Stimulated activated CD8-positive, alpha-beta memory T cell treated with anti-CD3 and anti-CD28 coated beads, Interleukin-2, amount 100 ng/mL, for 1 hour (primary cell): Measurements from ENCODE around the gene UBE2J1.
"Not testable (repeated sequence)": the region's sequence is repeated elsewhere in the genome, so short reads cannot be mapped to it uniquely, and the experiment has no call there.

Source experiments
- DNase-seq, 2 donors: peaks; one replicate each; pipeline ENCODE4 v3.0.0-alpha.2; 2020; ENCODE audit warnings: low read depth in 2 of 2

The UBE2J1 gene

GRCh38 chr6:89320012-89320559 lies 32.4 kb downstream of the UBE2J1 start:
- no peak for DNase-seq

GRCh38 chr6:89317067-89317466 lies 35.5 kb downstream of the UBE2J1 start:
- no peak for DNase-seq

- no peak for DNase-seq
Measured at GRCh38 chr6:89315249-89315885, 37.2 kb downstream of the UBE2J1 start, which contains the start of gene GABRR2. TSS of gene GABRR2 (minus strand) at chr6:89315299. CDS start at chr6:89315165, 134 bp downstream.

GRCh38 chr6:89314692-89315091 lies 37.8 kb downstream of the UBE2J1 start:
- no peak for DNase-seq

- DNase-seq, result no peak
Measured at GRCh38 chr6:89313006-89313405, 39.5 kb downstream of the UBE2J1 start.

GRCh38 chr6:89311853-89312531 lies 40.5 kb downstream of the UBE2J1 start:
- no peak for DNase-seq

GRCh38 chr6:89311530-89311852 lies 41.0 kb downstream of the UBE2J1 start:
- no peak for DNase-seq

GRCh38 chr6:89310929-89311328 lies 41.6 kb downstream of the UBE2J1 start:
- no peak for DNase-seq

GRCh38 chr6:89308525-89309395 lies 43.8 kb downstream of the UBE2J1 start:
- no peak for DNase-seq

- DNase-seq, result not testable (repeated sequence)
Measured at GRCh38 chr6:89304517-89304916, 48.0 kb downstream of the UBE2J1 start.

GRCh38 chr6:89302936-89303335 lies 49.6 kb downstream of the UBE2J1 start:
- no peak for DNase-seq

GRCh38 chr6:89302195-89302770 lies 50.2 kb downstream of the UBE2J1 start:
- DNase-seq, result no peak

- no peak for DNase-seq
Measured at GRCh38 chr6:89301586-89302194, 50.8 kb downstream of the UBE2J1 start.

- no peak for DNase-seq
Measured at GRCh38 chr6:89299466-89299850, 53.1 kb downstream of the UBE2J1 start.

GRCh38 chr6:89298680-89299465 lies 53.6 kb downstream of the UBE2J1 start:
- no peak for DNase-seq

GRCh38 chr6:89297695-89298351 lies 54.7 kb downstream of the UBE2J1 start:
- peak; percentile 18 to 27 for DNase-seq

- no peak for DNase-seq
Measured at GRCh38 chr6:89295981-89296380, 56.5 kb downstream of the UBE2J1 start.

GRCh38 chr6:89295116-89295515 lies 57.4 kb downstream of the UBE2J1 start:
- DNase-seq, result not testable (repeated sequence)

- DNase-seq, result no peak
Measured at GRCh38 chr6:89291256-89291819, 61.2 kb downstream of the UBE2J1 start.
